Hindlimb muscle (tissue), 1 donor: ENCODE results near the gene VPS41. TPM values are rescaled to one million over a fixed set of nuclear protein-coding genes. Genes with fewer than 3 reads are reported as not detected.
"Not testable (repeated sequence)": the region's sequence is repeated elsewhere in the genome, so short reads cannot be mapped to it uniquely, and the experiment has no call there.

ENCODE experiments used
- DNase-seq: peaks from one replicate; pipeline ENCODE4 v3.0.0-alpha.2; 2013
- polyA plus RNA-seq: library from polyadenylated mRNA; unstranded; fragments of 120-200 nt; gene quantifications from one replicate; pipeline ENCODE4 v1.2.1, GENCODE V29; 2013; ENCODE audit not compliant: insufficient read length

The VPS41 gene
- polyA plus RNA-seq, 1 donor, result 34.8 TPM

DNA sequence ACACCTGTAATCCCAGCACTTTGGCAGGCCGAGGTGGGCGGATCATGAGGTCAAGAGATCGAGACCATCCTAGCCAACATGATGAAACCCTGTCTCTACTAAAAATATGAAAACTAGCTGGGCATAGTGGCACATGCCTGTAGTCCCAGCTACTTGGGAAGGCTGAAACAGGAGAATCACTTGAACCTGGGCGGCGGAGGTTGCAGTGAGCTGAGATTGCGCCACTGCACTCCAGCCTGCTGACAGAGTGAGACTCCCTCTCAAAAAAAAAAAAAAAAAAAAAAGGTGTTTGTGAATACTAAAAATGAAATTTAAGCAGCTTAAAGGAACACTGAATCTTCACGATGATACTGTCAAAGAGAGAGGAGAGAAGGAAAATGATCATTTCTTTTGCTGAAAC, 54.0 kb downstream of the VPS41 start:
- not testable (repeated sequence) for DNase-seq

DNA sequence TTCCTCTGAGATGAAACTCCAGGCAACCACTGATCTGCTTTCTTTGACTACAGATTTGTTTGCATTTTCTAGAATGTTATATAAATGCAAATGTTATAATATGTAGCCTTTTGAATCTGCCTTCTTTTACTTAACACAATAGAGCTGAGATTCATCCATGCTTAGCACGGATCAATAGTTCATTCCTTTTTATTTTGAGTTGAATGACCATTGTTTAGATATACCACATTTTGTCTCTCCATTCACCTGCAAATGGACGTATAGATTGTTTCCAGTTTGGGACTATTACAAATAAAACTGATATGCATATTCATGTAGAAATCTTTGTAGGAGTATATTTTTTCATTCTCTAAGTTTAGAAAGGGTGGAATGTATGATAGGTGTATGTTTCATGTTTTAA, 57.7 kb downstream of the VPS41 start:
- DNase-seq, result no peak

- DNase-seq, result no peak
These were observed 62.7 kb downstream of the VPS41 start for GRCh38 chr7:38846280-38846679.

- no peak for DNase-seq
These were observed 63.9 kb downstream of the VPS41 start for GRCh38 chr7:38844952-38845563.

DNA sequence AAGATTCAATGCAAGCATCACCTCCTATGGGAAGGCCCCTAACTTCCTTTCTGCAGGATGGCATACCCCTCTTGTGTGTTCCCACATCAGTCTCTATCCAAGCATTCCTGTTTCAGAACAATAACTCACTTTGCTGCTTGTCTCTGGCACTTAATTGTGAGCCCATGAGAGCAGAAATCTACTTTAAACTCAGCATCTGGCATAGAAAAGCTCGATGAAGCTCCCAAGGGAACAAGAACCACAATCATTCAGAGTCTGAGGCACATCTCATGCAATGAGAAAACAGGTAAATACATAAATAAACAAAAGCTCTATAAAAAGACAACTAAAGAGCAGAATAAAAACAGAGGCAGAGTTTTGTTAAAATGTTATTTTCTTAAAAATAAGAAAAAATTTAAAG, 66.2 kb downstream of the VPS41 start:
- no peak for DNase-seq

GRCh38 chr7:38840736-38841460, 68.1 kb downstream of the VPS41 start:
- DNase-seq, result no peak

GRCh38 chr7:38839851-38840250, 69.1 kb downstream of the VPS41 start:
- no peak for DNase-seq

DNA sequence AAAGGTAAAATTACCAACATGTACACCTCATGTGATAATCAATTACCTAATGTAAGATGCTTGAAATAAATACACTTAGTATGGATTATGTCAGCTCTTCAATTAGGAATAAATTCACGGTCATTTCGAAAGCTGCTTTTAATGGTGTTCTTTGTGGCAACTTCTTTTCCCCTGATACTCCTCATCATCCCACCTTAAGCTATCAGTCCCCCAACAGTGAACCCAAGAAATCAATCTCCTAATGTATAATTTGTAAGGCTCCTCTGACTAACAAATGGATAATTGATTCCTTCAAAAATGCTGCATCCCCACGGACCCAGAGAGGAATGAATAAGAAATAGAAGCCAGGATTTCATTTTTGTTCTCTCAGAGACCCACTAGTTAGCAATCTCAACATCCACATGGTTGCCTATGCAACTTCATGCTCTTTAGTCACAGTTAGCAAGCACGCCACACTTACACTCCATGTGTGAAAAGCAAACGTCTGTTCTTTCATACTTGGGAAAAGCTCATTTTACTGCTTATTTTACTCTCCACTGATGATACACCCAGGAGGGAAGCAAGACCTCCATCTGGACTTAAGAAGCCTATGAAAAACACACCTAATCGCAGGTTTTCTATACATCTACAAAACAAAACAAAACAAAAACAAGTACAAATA, 70.1 kb downstream of the VPS41 start:
- no peak for DNase-seq

- no peak for DNase-seq
These were observed 74.6 kb downstream of the VPS41 start for GRCh38 chr7:38834357-38834756.

GRCh38 chr7:38833329-38833728, 75.7 kb downstream of the VPS41 start:
- DNase-seq, result no peak

DNA sequence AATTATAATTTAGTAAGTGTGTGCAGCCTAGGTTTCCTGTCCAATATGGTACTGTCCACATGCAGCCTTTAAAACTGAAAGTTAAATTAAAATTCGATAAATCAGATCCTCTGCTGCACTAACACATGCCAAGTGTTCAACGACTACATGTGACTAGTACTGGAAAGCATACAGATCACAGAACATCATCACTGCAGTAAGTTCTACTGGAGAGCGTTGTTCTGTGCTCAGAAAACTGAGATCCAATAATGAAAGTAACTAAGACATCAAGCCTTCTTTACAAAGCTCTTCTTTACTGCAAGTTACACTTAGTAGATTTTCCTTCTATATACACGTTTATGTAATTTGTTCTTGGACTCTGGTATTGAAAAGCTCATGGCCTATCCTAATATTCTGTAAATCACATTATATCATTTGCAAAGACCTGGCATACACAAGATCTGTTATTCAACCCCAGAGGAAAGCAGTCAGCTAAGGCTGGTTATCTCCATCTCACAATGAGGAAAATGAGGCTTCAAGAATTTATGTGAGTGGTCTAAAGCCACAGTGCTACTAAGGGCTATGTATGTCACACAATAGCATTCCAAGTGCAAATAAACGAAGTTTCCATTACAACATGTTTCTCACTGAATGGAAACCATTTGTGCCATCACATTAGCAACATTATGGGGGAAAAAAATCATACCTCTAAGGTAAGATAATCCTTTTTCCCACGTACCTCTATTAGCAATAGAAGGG, 77.6 kb downstream of the VPS41 start:
- DNase-seq, result peak; percentile 29

DNA sequence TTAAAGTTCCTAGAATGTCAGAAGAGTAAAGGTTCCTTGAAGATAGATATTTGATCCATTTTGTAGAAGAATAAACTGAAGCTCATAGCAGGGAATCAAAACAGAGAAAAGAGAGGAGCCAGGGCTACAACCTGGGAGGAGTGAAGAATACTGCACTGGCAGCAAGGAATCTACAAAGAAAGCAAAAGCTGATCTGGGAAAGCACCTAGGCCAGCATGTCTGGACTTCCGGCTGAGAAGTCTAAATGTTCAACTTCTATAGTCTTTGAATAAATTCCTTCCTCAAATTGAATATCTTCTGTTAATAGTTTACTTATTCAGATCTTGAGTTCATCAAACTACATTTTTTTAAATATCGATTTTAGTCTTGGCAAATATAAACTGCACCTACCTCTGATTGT, 78.2 kb downstream of the VPS41 start:
- DNase-seq, result no peak

GRCh38 chr7:38829488-38830165, 79.4 kb downstream of the VPS41 start:
- DNase-seq, result no peak

DNA sequence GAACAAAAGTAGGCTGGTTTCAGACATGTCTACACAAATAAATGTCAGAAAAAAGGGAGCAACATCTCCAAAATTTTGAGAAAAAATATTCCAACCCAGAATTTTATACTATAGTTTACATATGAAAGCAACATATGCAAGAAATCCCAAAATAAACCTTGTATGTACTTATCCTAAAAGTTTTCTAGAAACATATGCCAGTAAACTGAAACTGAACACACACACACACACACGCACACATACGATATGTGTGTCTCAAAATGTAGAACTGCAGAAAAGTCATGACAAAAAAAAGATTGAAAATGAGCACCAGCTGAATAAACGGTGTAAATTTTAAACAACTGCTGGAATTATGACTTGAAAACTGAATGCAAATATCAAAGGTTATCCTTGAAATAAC, 81.0 kb downstream of the VPS41 start:
- no peak for DNase-seq

DNA sequence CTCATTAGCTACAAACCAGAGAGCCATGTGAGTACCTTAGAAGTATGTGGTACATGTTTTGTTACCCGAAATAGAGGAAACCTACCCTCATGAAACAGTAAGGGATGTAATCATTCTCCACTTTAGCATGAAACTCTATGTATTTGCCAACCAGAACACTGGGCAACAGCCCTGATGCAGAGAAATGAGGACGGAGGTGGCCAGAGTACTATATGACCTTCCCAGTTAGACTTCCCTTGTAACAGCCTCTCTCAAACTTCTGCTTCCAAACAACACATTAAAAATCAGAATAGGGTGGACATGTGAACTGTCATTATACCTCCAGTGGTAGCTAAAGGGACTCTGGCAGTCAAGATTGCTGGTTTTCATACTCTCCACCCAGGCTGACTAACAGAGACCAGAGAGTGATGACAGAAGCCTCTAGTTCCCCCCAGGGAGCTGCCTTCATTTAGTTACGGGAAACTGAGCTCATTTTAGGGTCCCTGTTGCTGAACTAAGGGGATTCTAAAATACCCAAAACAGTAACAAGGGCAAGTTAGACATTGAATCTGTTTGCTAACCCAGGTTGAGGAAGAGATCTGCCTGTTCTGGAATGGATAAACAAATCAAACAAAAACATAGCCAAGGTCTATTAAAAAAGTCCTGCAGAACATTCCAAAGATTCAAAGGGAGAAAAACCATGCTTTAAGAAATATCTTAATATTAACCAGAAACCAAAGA, 83.1 kb downstream of the VPS41 start:
- DNase-seq, result no peak

- DNase-seq, result no peak
These were observed 84.0 kb downstream of the VPS41 start for GRCh38 chr7:38824948-38825347.

DNA sequence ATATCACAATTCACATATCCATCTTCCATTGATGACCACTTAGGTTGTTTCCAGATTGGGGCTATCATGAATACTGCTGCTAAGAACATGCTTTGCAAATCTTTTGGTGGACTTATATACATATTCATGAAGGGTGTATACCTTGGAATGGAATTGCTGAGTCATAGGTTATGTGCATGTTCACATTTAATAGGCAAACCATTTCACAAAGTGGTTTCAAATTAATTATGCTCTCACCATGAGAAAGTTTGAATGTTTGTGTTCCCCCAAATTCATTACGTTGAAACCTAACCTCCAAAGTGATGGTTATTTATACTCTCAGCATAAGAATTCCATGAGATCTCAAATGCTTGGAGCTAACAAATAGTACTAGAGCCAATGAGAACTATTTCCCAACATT, 86.4 kb downstream of the VPS41 start:
- no peak for DNase-seq

DNA sequence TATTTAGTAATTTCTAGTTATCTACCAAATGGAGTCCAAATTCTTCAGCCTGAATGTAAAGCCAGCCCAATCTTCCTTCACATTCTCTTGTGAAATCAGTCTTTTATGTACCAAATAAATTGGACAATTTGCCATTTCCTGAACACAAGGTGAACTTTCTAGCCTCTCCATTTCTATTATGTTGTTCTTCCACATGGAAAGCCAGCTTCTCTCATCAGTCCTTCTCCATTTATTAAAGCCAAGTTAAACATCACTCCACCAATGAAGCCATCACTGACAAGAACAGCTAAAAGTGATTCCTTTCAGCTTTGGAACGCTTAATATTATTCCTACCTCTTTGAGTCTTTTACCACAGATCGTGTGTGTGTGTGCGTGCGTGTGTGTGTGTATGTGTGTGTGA, 88.4 kb downstream of the VPS41 start:
- DNase-seq, result no peak

GRCh38 chr7:38819463-38819862, 89.5 kb downstream of the VPS41 start:
- no peak for DNase-seq

DNA sequence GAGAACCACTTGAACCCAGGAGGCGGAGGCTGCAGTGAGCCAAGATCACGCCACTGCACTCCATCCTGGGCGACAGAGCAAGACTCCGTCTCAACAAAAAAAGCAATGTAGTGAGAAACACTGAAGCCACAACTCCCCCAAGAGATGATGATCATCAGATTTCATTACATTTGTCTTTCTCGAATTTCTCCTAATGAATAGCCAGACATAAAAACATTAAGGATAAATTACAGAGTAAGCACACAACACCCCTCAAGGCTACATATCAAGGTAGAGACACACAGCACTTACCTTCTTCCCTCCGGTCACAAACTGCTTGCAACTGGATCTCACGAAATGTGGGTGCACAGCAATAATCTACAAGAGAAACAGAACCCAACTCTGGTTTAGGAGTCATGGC, 91.5 kb downstream of the VPS41 start:
- no peak for DNase-seq

GRCh38 chr7:38813768-38814167, 95.2 kb downstream of the VPS41 start:
- no peak for DNase-seq

GRCh38 chr7:38806912-38807311, 102.1 kb downstream of the VPS41 start:
- DNase-seq, result no peak
